Measurements from ENCODE around the gene GPR84. TPM values are rescaled to one million over a fixed set of nuclear protein-coding genes. Genes with fewer than 3 reads are reported as not detected.

The GPR84 gene
- polyA plus RNA-seq, 1 experiment = not detected

DNA sequence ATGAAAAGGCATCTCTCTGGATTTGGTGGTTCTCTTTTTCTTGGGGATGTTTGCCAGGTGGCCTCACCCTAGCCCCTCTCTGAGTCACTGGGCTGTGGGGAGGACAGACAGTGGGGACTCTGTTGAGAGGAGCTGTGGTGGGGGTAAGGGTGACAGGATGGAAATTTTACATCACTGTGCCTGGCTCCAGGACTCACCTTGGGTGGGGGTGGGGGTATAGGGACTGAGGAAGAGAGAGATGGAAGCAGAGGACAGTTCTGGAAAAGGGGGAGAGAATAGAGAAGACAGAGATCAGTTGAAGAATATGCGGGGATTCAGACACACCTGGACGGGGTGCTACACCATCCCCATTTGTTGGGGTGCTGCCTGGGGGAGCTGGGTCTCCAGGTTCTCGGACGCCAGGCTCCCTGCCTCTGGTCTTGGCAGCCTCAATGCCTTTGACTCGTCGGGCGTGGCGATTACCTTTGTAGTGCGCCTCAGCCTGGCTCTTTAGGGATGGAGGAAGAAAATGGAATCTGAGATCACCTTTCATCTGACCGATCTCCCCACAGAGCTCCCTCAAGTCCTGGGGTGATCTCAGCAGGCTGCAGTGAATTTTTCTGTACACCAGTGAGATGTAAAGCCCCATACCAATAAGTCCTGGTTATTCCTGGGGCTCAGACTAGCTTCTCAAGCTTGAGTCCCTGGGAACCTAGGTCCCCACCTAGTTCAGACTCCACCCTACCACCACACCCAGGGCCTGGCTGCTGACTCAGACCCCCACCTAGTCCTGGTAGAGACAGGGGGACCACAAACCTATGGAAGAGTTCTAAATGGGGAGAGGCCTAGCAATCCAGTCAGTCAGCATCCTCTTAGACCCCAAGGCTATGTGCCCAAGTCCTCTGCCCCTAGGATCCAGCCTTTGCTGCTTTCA, 9.6 kb upstream of the GPR84 start:
- ChIA-PET POLR2A (no interaction called here), CTCF (interaction anchor here (1.6 to 3.7 kb wide), 2 partner anchors 49 to 159 kb away, joined by 4 to 17 read pairs; partner anchors contain the start of gene COPZ1)
- no peak for DNase-seq (ENCODE audit: low read depth, low spot score)
- Histone ChIP-seq H3K27ac (ENCODE audit: low read depth, low read length) (no peak overlapping the region), H3K27me3 (ENCODE audit: control insufficient read depth, insufficient read depth, low read length) (no peaks in the 10 kb centered on the region), H3K9me3 (ENCODE audit: control insufficient read depth, insufficient read depth, low read length) (no peaks in the 10 kb centered on the region), H3K4me3 (ENCODE audit: low read depth, low read length) (no peak overlapping the region)
- no peak for TF ChIP-seq CTCF (IDR thresholded peaks at IDR 0.05; ENCODE audit: low read depth, low read length)

GRCh38 chr12:54372113-54372806, 8.0 kb upstream of the GPR84 start:
- no peak for DNase-seq (ENCODE audit: low read depth, low spot score)
- ChIA-PET CTCF (interaction anchor here (1.0 to 3.7 kb wide), 9 partner anchors 9 to 158 kb away, joined by 3 to 98 read pairs (median 17); partner anchors contain the start of gene COPZ1), POLR2A (interaction anchor here (0.6 kb wide), 2 partner anchors 56 to 141 kb away, joined by 3 to 5 read pairs; no protein-coding TSS in a partner anchor)

GRCh38 chr12:54371328-54372112, 7.2 kb upstream of the GPR84 start:
- Histone ChIP-seq H3K27ac (ENCODE audit: low read depth, low read length) (no peak overlapping the region), H3K9me3 (ENCODE audit: control insufficient read depth, insufficient read depth, low read length) (no peaks in the 10 kb centered on the region), H3K4me3 (ENCODE audit: low read depth, low read length) (no peak overlapping the region), H3K27me3 (ENCODE audit: control insufficient read depth, insufficient read depth, low read length) (no peaks in the 10 kb centered on the region)
- DNase-seq (ENCODE audit: low read depth, low spot score) = no peak
- POLR2A ChIA-PET = interaction anchor here (0.6 to 1.4 kb wide), 2 partner anchors 57 to 91 kb away, joined by 3 to 9 read pairs; partner anchors contain the start of genes CBX5 and HNRNPA1
- TF ChIP-seq CTCF (IDR thresholded peaks at IDR 0.05; ENCODE audit: low read depth, low read length) = no peak
- CTCF ChIA-PET = interaction anchor here (0.9 to 3.7 kb wide), 24 partner anchors 9 to 169 kb away, joined by 3 to 98 read pairs (median 8); partner anchors contain the start of genes COPZ1 and ZNF385A

More at GRCh38 chr12:54372113-54372806, 8.0 kb upstream of the GPR84 start:
- TF ChIP-seq CTCF (IDR thresholded peaks at IDR 0.05; ENCODE audit: low read depth, low read length) = no peak
- H3K9me3 ChIP-seq (ENCODE audit: control insufficient read depth, insufficient read depth, low read length) = no peaks in the 10 kb centered on the region
- H3K27me3 ChIP-seq (ENCODE audit: control insufficient read depth, insufficient read depth, low read length) = no peaks in the 10 kb centered on the region
- no peak overlapping the region for H3K27ac ChIP-seq (ENCODE audit: low read depth, low read length)
- no peak overlapping the region for H3K4me3 ChIP-seq (ENCODE audit: low read depth, low read length)

DNA sequence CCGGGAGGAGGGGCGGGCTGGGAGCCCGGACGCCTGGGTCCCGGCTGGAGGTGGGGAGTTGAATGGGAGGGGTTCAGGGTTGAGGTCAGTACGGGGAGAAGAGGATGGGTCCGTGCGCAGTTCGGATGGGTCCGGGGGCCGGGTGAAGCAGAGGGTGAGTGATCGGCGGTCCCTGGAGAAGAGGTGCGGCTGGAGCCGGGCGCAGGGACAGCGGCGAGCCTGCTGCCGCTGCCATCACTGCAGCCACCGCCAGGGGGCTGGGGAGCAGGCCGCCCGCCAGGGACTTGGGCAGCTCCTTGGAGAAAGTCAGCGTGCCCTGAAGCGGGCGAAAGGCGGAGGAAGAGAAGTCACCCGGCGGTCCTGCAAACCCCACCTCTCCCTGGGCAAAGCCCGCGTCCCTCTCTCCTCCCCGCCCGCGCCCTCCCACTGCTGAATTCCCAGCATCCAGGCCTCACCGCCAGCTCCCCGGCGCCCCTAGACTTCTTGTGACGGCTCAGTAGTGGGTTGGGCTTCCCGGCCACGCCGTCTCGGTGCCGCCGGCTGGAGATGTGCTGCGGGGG, 6.0 kb upstream of the GPR84 start:
- peak; percentile 93 for TF ChIP-seq CTCF (IDR thresholded peaks at IDR 0.05; ENCODE audit: low read depth, low read length)
- ChIA-PET CTCF (interaction anchor here (0.5 to 3.7 kb wide), 47 partner anchors 9 to 354 kb away, joined by 3 to 98 read pairs (median 4); partner anchors contain the start of genes CBX5, COPZ1, ITGA5 and NFE2), POLR2A (interaction anchor here (0.6 to 1.4 kb wide), 8 partner anchors 9 to 1604 kb away, joined by 3 to 9 read pairs (median 4); partner anchors contain the start of genes CBX5, HNRNPA1 and RAB5B)
- H3K27me3 ChIP-seq (ENCODE audit: control insufficient read depth, insufficient read depth, low read length) = no peaks in the 10 kb centered on the region
- DNase-seq (ENCODE audit: low read depth, low spot score) = peak; percentile 46
- no peaks in the 10 kb centered on the region for H3K9me3 ChIP-seq (ENCODE audit: control insufficient read depth, insufficient read depth, low read length)
- peak overlapping the region; percentile 49 for H3K4me3 ChIP-seq (ENCODE audit: low read depth, low read length)
- H3K27ac ChIP-seq (ENCODE audit: low read depth, low read length) = no peak overlapping the region

All from AG04450 (cell line).